SIG-M5 treated with dmso at 0.1 percent for 504 hours (cell line): ENCODE data around the gene ADAMTS12.
"Not testable (repeated sequence)": the region's sequence is repeated elsewhere in the genome, so short reads cannot be mapped to it uniquely, and the experiment has no call there.

Experiments used
- DNase-seq: peaks from one replicate; lab custom pipeline; 2025; ENCODE audit not compliant: unreplicated experiment; lab: John Stamatoyannopoulos, UW

The ADAMTS12 gene

GRCh38 chr5:33595303-33595702 lies 296.5 kb downstream of the ADAMTS12 start:
- no peak for DNase-seq

GRCh38 chr5:33594006-33594405 lies 297.8 kb downstream of the ADAMTS12 start:
- DNase-seq = no peak

DNA sequence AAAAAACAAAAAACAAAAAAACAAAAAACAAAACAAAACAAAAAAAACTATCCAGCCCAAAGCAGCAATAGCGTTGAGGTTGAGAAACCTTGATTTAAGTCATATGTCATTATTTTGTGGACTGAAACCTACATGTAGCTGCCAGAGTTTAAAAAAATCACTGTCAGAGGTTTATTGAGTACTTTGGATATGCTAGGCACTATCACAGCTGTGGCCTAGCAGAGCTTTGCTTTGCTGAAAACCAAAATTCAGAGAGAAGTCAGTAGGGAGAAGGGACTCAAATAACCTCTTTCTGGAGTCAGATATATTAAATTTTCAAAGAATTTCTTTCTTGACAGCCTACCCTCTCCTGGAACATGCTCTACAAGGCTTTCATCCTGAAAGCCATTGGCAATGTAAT lies 299.5 kb downstream of the ADAMTS12 start:
- no peak for DNase-seq

DNA sequence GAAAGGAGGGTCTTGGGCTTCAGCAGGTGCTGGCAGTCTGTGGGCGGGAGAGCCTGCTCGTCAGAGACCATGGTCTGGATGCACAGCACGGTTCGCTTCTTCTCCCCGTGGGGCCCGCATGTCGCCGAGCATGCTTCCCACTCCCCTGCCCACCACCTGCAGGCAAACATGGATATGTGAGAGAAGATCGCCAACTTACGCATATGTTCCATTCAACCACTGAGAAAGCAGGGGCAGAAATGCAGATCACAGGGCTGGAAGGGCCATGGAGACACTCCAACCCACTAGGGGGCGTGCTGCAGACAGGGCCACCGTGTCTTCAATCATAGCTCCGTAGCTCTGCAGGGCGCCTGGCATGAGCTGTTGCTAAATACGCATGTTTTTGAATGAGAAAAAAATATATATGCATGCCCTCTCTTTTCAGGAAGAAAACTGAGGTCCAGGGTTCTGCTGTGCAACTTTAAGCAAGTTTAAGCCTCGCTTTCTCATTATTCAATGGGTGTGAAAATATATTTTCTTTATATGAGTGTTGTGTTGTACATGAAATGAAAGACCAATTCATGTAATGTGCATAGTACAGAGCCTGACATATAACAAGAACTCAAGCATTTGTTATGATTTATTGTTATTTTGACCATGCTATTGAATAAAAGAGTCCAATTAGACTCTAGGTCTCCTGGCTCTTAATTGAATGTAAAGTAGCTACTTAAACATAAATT lies 303.0 kb downstream of the ADAMTS12 start:
- no peak for DNase-seq

GRCh38 chr5:33583332-33583731 lies 308.5 kb downstream of the ADAMTS12 start:
- DNase-seq = no peak

GRCh38 chr5:33582417-33582816 lies 309.4 kb downstream of the ADAMTS12 start:
- DNase-seq = no peak

GRCh38 chr5:33579789-33580188 lies 312.0 kb downstream of the ADAMTS12 start:
- no peak for DNase-seq

GRCh38 chr5:33579152-33579551 lies 312.6 kb downstream of the ADAMTS12 start:
- DNase-seq = no peak

DNA sequence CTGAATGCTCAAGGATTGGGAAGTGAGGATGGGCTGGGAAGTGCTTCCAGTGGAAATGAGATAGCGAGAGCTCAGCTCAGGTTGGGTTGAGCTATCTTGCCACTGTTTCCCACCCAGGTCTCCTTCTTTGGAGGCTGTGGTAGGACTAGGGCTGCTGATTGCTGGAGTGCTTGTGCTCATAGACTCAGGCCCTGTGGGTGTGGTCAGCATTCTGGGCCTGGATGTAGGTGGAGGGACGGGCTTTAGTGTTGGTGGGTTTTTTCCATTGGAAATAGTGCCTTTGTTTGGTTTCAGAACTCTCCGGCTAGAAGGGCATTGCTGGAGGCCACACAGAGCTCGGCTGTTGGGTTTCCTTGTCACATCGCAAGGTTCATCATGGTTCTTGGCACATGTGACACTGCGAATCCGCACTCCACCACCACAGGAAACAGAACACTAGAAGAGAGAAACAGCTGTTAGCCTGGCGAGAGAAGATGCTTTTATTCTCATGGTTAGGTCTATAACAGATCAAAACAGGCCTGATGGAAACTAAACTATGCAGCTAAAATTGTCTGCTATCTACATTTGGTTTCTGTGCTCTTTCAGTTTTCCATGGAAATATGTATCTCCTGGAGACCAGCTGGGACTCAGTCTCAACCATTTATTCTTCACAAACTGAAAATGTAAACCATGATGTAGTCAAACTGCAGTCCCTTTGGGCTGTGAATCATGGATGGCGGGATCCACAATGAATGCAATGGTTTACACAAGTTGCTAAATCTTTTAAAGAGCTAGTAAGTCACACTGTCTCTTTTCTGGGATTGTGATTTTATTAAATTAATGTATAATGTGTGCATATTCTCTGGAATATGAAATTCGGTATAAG lies 314.8 kb downstream of the ADAMTS12 start:
- no peak for DNase-seq

- no peak for DNase-seq
Measured at GRCh38 chr5:33565324-33565723, 326.5 kb downstream of the ADAMTS12 start.

DNA sequence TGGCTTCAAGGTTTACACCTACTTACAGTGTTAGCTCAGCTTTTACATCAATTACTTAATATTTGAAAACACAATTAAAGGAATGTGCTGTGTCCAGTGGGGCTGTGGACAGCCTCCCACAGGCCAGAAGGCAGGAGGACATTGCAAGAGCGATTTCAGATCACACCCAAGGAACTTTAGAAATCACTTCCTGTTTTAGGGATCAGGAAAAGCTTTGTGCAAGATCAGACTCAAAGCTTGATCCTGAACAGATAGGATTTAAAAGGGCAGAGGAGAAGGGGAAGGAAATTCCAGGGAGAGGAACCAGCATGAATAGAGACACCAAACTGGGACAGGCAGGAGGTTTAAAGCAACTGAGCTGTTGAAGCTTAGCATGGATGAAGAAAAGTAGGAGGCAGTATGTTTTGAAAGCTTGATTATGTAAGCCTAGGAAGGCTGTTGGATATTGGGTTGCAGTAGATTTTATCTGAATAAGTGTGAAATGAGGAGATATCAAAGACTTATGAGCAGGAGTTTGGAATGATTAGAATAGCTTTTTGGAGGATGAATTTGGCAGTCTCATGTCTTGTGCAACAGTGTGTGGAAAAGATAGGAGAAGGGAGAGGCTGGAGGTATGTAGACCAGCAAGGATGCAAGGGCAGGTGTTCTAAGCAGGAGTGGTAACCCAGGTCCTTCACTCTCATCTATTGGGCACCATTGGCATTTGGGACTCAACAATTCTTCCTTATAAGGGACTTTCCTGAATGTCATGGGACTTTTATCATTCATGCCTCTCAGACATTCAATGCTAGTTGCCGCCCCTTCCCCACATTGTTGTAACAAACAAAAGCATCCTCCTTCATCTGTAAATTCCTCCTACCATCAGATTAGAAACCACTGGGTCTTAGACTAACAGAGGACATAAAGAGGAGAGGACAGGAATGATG lies 327.5 kb downstream of the ADAMTS12 start:
- no peak for DNase-seq

GRCh38 chr5:33563530-33563929 lies 328.3 kb downstream of the ADAMTS12 start:
- DNase-seq = no peak

DNA sequence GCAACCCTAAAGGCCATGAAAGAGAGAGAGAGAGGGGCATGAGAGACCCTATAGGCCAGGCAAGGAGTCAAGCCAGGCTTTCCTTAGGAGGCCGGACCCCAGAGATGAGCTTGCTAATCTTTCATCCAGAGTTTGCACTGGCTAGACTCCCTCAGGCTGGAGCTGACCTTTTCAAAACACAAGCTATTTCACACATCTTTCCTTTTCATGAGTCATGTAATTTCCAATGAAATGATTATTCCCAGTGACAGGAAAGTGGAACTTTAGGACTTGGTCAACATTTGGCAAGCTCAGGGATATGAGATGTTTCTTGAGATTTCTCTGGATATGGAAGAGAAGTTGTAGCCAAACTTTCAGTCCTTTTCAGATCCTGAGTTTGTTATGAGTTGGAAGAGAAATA lies 333.3 kb downstream of the ADAMTS12 start:
- no peak for DNase-seq

- no peak for DNase-seq
Measured at GRCh38 chr5:33557605-33558004, 334.2 kb downstream of the ADAMTS12 start.

- DNase-seq = no peak
Measured at GRCh38 chr5:33556330-33557328, 335.2 kb downstream of the ADAMTS12 start.

DNA sequence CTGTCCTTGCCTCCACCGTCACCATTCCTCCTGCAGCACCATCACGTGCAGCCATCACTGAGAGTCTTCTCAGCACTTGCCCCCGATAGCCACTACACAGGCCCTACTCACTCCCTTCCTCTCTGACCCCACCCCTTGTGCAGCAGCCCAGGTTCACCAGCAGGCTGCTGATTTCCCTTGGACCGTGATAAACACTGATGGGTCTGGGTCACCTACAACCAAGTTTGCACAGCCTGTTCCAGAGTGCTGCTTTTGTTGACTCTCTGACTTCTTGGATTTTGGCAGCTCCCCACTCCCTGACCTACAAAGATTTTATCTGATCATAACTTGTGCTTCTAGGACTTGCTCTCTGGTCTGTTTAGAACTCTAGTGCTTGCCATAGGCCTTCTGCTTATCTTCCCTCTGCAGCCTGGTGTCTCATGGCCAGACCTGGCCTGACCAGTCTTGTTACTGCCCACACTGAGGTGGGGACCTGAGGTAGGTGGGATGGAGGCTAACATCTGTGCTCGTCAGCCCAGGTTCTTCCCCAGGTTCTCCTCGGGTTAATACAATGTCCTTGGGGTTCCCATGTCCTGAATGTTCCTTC lies 341.7 kb downstream of the ADAMTS12 start:
- DNase-seq = no peak

DNA sequence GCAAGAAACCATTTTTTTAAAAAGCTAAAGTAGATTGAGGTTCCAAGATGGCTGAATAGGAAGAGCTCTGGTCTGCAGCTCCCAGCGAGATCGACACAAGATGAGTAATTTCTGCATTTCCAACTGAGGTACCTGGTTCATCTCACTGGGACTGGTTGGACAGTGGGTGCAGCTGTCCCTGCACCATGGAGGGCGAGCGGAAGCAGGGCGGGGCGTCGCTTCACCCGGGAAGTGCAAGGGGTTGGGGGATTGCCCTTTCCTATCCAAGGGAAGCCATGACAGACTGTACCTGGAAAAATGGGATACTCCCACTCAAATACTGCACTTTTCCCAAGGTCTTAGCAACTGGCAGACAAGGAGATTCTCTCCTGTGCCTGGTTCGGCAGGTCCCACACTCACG lies 352.0 kb downstream of the ADAMTS12 start:
- DNase-seq = not testable (repeated sequence)

- DNase-seq = no peak
Measured at GRCh38 chr5:33539212-33539611, 352.6 kb downstream of the ADAMTS12 start.

- DNase-seq = no peak
Measured at GRCh38 chr5:33538201-33538600, 353.6 kb downstream of the ADAMTS12 start.

- DNase-seq = no peak
Measured at GRCh38 chr5:33537240-33537639, 354.6 kb downstream of the ADAMTS12 start.
